Left cardiac atrium (tissue), 4 donors: ENCODE results near the gene TRIM5. TPM values are rescaled to one million over a fixed set of nuclear protein-coding genes. Genes with fewer than 3 reads are reported as not detected.
A peak's percentile ranks its signal among the peaks of the same experiment; 100 is the strongest.
"Not testable (repeated sequence)": the region's sequence is repeated elsewhere in the genome, so short reads cannot be mapped to it uniquely, and the experiment has no call there.

ENCODE experiments used
- ATAC-seq, 2 donors: fragments of 200-7000 bp; cut with Tn5 transposase; one replicate each; pipeline ENCODE4 v1.9.1; 2020; ENCODE audit warnings: mild to moderate bottlenecking in 2 of 2, moderate library complexity in 2 of 2
- DNase-seq: peaks from one replicate; pipeline ENCODE4 v3.0.0-alpha.2; 2020
- intact Hi-C, 2 donors: fragments of 100-400 bp; cut with DNase I; formaldehyde crosslinking; loops; one replicate each; pipeline versions ENCODE4 v1.14.1 to v1.15.1; 2022 to 2023
- long read RNA-seq: library from polyadenylated mRNA; unstranded; transcript quantifications from one replicate; pipeline ENCODE4 v2.0.0, GENCODE V29; 2021
- total RNA-seq, 2 donors: library from RNA; stranded (reverse); fragmentation: NEBNext Ultra II Directional; extraction: Animal tissue kit (Norgen Biotek cat#: 25700); gene quantifications; one replicate each; pipeline ENCODE4 v1.2.1, GENCODE V29; 2021
- donor health status: DM: no; HTN: yes; CAD: no.
- donor health status: DM: no; HTN: yes; CAD: no; lungs with severe emphysema.
- donor health status: DM: yes; HTN: yes; CAD: no.
- donor health status: Dilated cardiomyopathy.

TRIM5 gene
- total RNA-seq, result 10 to 100 TPM; 14.2 to 14.8 TPM
- long read RNA-seq, partial matches to known transcripts, result 0 of 16 reads
- long read RNA-seq, other reads (novel, unspliced or antisense), result 14 of 16 reads

DNA sequence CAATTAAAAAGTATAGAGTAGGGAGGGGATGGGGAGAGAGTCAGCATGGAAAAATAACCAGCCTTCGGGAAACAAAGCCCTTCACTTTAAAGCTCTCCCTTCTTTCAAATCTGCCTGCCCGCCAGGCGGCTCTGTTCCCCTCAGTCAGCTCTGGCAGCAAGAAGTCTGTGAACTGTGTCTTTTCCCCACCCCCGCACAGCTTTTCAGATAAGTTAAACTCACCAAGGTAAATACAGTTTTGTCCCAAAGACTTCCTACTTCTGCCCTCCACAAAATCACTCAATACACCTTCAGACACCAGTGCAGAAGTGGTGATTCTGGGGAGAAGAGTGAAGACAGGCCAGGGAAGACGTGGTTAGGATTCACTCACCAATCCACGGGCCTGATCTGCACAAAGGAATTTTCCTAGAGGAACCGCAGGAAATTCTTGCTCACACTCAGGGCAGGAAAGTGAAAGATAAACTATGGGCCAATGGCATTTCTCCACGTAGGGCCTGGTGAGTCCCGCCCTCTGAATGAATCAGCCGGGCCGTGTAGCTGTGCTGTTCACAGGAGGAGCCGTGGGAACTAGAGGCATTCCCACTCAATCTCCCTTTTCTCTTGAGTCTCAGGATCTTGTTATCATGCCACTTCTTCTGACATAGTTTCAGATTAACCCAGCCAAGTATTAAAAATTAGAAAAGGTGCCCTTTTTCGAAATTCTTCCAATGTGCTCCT, at the start of gene TRIM5:
TSS of gene TRIM5 (minus strand) at position 429 of the 717 bp plus-strand sequence. CDS start 4,897 bp downstream, outside the sequence.
- intact Hi-C loops, result no loop called here
- ATAC-seq, result peak; percentile 98 to 99
- DNase-seq, result peak; percentile 90

DNA sequence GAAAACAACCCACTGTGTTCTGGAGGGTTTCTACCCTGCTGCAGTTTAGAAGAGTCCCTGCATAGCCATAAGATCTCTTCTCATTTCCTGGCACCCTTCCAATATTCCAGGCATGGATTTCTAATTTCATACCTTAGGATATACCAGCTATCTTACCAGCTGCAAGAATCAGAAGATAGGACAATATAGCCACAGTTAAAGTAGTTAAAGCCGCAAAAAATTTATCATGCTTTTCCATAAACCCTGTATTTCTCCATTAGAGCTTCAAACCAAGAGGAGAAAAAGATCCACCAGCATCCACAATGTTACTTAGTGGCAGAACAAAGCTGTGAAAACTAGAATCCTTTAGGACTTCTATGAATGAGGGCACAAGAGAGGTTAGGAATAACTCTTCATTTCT, 42.8 kb upstream of the TRIM5 start:
- intact Hi-C loops, result no loop called here
- DNase-seq (no peak), ATAC-seq (no peak)

- no peak for DNase-seq
- ATAC-seq, result no peak
- intact Hi-C loops, result no loop called here
These were observed 41.5 kb upstream of the TRIM5 start for GRCh38 chr11:5726351-5726750.

- intact Hi-C loops, result no loop called here
- no peak for DNase-seq
These were observed 37.7 kb upstream of the TRIM5 start for GRCh38 chr11:5722622-5723021.

DNA sequence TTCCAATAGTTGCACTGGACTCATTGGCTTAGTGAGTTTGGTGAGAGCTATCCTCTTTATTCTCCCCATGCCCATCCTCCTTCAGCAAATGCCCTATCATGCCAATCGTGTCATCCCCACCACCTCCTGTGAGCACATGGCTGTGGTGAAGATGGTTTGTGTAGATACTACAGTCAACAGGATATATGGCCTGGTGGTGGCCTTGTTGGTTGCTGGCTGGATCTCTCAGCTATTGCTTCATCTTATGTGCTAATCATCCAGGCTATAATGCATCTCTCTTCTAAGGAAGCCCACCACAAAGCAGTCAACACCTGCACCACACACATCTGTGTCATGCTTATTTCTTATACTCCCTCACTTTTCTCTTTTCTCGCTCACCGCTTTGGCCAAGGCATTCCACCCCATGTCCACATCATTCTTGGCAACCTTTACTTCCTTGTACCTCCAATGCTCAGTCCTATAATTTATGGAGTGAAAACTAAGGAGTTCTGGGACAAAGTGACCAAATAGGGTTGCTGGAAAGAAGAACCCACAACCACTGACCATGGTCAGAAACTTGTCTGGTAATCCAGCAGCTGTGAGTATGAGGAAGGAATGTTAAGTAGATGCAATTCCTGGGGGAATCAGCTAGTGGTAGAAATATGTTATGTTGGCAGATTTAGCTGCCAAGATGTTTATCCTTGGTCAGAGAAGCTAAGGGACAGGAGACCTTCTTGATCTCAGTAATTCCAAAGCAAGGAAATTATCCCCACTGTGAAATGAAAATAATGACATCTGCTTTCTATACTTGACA, 35.0 kb upstream of the TRIM5 start:
- intact Hi-C loops, result no loop called here
- DNase-seq, result no peak
- no peak for ATAC-seq

More at GRCh38 chr11:5722622-5723021, 37.7 kb upstream of the TRIM5 start:
- no peak for ATAC-seq

DNA sequence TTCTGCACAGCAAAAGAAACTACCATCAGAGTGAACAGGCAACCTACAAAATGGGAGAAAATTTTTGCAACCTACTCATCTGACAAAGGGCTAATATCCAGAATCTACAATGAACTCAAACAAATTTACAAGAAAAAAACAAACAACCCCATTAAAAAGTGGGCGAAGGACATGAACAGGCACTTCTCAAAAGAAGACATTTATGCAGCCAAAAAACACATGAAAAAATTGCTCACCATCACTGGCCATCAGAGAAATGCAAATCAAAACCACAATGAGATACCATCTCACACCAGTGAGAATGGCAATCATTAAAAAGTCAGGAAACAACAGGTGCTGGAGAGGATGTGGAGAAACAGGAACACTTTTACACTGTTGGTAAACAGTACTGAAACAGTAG, 31.6 kb upstream of the TRIM5 start:
- ATAC-seq, intact Hi-C loops, DNase-seq: not testable (repeated sequence)

GRCh38 chr11:5713695-5714094, 28.8 kb upstream of the TRIM5 start:
- intact Hi-C loops, result no loop called here
- DNase-seq (no peak), ATAC-seq (no peak)

DNA sequence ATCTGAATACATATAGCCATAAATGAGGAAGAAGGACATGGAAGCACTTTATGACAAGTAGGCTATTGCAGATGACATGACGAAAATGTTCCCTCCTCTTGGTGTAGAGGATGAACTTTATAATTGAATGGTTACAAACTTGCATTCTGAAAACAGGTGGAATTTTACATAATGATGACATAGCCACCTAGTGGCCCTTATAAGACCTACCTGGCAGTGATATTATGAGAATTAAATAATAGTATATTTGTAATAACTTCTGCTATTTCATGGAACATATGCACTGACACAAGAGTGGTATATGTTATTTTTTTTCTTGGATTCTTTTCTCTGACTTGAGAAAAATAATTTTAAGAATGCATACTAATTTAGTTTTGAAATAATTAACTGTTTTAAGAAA, 27.6 kb upstream of the TRIM5 start:
- no peak for DNase-seq
- ATAC-seq, result no peak
- intact Hi-C loops, result no loop called here

GRCh38 chr11:5705688-5706087, 20.8 kb upstream of the TRIM5 start:
- no peak for DNase-seq
- no peak for ATAC-seq
- intact Hi-C loops, result no loop called here

DNA sequence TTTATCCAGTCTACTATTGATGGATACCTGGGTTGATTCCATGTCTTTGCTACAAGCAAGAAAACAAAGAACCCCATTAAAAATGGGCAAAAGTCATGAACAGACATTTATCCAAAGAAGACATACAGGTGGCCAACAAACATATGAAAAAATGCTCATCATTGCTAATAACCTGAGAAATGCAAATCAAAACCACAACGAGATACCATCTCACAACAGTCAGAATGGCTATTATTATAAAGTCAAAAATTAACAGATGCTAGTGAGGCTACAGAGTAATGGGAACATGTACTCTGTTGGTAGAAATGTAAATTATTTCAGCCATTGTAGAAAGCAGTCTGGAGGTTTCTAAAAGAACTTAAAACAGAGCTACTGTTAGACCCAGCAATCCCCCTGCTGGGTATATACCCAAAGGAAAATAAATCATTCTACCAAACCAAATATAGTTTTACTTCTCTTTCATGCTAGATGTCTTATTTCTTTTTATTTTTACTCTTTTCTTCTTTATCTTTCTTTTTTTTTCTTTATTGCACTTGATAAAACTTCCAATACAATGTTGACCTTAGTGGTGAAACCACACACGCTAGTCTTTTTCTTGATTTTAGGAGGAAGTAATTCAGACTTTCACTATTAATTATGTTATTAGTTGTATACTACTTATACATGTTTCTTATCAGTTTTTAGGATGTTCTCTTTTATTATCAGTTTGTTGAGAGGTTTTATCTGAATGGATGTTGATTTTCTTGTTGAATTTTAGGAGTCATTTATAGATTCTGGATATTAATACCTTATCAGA, 19.1 kb upstream of the TRIM5 start:
- intact Hi-C loops, result no loop called here
- DNase-seq (no peak), ATAC-seq (no peak)

DNA sequence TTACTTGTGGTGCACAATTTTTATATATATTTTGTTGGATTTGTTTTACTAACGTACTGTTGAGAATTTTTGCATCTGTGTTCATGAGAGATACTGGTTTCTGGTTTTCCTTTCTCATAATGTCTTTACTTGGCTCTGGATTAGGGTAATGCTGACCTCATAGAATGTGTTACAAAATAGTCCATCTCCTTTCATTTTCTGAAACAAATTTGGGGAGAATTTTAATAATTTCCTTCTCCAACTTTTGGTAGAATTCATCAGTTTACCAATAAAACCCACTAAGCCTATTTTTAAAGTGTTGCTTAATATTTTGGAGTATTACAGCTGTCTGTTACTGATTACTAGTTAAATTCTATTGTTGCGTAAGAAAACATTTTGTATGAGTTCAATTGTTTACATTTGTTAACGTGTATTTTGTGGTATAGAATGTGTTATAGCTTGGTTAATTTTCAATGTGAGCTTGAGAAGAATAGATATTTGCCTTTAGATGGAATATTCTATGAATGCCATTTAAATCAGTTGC, 16.2 kb upstream of the TRIM5 start:
- intact Hi-C loops, result no loop called here
- ATAC-seq, result no peak

DNA sequence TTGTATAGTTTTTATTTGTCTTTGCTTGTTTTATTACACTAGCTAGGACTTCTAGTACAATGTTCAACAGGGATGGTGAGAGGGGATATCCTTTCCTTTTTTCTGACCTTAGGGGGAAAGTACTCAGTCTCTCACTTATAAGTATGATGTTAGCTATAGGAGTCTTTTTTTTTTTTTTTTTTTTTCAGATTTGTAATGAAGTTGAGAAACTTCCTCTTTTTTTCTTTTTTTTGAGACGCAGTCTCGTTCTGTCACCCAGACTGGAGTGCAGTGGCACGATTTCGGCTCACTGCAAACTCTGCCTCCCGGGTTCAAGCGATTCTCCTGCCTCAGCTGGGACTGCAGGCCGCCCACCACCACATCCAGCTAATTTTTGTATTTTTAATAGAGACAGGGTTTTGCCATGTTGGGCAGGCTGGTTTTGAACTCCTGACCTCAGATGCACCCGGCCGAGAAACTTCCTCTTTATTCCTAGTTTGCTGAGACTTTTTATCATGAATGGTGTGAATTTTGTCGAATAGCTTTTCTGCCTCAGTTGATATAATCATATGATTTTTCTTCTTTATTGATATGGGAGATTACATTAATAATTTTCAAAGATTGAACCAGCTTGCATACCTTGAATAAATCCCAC, 15.7 kb upstream of the TRIM5 start:
- ATAC-seq, result no peak
- no peak for DNase-seq
- intact Hi-C loops, result no loop called here

More for the DNA sequence above, 16.2 kb upstream of the TRIM5 start:
- DNase-seq, result no peak

- intact Hi-C loops, result no loop called here
- ATAC-seq, result no peak
- DNase-seq, result no peak
These were observed 13.4 kb upstream of the TRIM5 start for GRCh38 chr11:5698281-5698680.

- ATAC-seq (no peak), DNase-seq (no peak)
- intact Hi-C loops, result no loop called here
These were observed 11.3 kb upstream of the TRIM5 start for GRCh38 chr11:5696210-5696609.

DNA sequence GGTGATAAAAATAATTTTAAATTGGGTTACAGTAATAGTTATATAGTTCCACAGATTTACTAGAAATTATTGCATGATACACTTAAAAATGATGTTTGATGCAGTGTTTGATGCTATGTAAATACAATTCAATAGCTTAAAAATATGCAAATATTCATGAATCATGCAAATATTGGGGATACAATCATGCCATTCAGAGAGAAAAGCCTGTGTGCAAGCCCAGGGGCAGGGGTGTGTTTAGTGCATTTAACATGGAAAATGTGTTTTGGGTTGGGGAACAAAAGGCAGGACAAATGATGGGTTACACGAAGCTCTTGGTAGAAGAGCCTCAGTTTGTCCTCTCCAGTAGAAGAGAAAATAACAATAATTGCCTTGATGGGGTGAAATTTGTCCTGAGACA, 10.7 kb upstream of the TRIM5 start:
- intact Hi-C loops, result no loop called here
- ATAC-seq, result no peak
- DNase-seq, result no peak

GRCh38 chr11:5694642-5695041, 9.8 kb upstream of the TRIM5 start:
- DNase-seq, result no peak
- intact Hi-C loops, result no loop called here
- ATAC-seq, result no peak

DNA sequence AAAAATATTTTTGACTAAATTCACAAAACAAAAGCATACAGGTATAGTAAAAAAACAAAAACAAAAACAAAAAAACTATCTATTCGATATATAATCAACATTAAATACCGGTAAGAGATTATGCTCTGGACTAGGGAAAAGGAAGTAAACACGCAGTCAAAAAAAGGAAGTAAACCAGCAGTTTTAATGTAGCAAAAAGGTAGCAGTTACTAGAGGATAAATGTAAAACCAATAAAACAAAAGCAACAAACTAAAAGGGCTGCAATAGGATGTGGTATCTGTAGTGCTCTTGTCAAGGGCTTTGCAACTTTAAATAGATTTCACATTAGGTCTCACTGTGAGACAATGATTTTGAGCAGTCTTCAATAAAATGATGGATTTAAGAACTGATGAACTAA, 7.1 kb upstream of the TRIM5 start:
- ATAC-seq (no peak), DNase-seq (no peak)
- intact Hi-C loops, result no loop called here

DNA sequence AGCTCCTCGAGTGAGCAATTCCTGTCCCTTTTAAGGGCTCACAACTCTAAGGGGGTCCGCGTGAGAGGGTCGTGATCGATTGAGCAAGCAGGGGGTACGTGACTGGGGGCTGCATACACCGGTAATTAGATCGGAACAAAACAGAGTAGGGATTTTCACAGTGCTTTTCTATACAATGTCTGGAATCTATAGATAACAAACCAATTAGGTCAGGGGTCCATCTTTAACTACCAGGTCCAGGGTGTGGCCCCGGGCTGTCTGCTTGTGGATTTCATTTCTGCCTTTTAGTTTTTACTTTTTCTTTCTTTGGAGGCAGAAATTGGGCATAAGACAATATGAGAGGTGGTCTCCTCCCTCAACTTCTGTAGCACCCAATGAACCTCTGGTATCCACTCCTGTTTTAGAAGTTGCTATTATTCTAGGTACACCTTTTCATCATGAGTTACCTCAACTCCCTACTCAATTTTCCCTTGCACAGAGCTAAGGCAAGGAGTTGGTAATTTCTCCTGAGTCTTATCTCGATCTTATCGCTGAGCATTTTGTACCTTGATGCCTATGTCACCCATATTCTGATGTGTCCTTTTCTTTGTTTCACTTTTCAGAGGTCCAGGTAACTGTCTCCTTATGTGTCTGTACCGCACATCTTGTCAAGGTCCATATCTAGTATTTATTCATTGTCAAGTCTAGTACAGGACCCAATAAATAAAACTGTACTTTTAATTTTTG, 6.5 kb upstream of the TRIM5 start:
- intact Hi-C loops, ATAC-seq, DNase-seq: not testable (repeated sequence)
